HG02623 (cell line): ENCODE results near the gene TTPAL.

ENCODE experiments used
- ATAC-seq: cut with Tn5 transposase; IDR thresholded peaks from one replicate; pipeline ENCODE4 v1.9.1; 2021; ENCODE audit warnings: moderate library complexity; ENCODE audit not compliant: unreplicated experiment

Gene TTPAL

GRCh38 chr20:44532981-44533331, 57.3 kb downstream of the TTPAL start:
- ATAC-seq, result no peak

GRCh38 chr20:44533928-44534327, 58.3 kb downstream of the TTPAL start:
- no peak for ATAC-seq

GRCh38 chr20:44536175-44536574, 60.5 kb downstream of the TTPAL start:
- ATAC-seq, result no peak

DNA sequence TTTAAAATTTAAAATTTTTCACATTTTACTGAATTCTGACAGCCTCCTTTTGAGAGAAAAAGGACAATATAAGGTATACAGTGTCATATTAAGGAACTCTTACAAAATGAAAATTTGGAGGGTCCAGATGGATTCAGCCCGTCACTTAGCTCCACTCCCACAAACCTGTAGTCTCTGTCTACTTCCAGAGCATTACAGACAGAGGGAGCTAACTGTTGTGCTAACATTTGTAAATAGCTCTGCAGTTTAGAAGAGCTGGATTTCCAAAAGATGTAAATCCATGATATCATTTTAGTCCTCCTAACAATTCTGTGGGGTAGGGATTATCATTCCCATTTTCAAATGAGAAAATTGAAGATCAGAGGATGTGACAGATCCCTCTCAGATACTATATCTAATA, 62.3 kb downstream of the TTPAL start:
- no peak for ATAC-seq

GRCh38 chr20:44540834-44541233, 65.2 kb downstream of the TTPAL start:
- ATAC-seq, result no peak

GRCh38 chr20:44541992-44542391, 66.3 kb downstream of the TTPAL start:
- ATAC-seq, result no peak

DNA sequence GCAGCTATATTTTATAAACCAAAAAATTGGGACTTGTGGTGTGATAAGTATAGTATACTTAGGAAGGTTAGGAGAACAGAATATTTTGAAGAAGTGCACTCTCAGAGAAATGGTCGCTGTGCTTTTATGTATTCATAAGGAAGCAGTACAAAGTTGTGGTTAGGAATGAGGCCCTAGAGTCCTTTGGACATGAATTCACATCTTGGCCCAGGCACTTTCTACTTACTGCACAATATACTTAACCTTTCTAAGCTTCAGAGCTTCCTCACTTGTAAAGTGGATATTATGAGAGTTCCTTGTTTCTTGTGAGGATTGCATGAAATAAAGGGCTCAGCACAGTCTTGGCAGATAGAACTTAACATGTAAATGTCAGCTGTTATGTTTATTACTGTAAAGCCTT, 67.2 kb downstream of the TTPAL start:
- ATAC-seq, result no peak

GRCh38 chr20:44543358-44543757, 67.7 kb downstream of the TTPAL start:
- no peak for ATAC-seq
